ENCODE measurements around the gene LECT2.

The LECT2 gene

DNA sequence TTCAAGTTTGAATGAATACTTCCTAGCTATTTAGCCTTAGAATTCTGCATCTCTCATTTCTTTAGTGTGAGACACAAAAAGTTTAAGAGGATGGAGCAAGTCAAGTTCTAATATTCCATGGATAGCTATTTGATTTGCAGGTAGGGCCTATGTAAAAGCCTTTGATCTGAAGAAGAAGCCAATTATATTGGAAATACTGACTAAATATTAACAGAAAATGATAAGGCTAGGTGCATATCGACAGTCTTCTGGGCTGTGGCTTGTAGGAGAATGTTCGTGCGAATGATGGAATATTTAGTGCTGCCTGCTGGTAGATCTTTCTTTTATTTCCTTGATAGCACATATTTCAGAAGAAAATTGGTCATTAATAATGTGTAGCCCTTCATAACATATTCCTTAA is at the start of gene LECT2:
Gene LECT2, minus strand, starts transcription at position 85 of the 400 bp plus-strand sequence. CDS start 150 bp downstream, outside the sequence.
- DNase-seq: no peak

DNA sequence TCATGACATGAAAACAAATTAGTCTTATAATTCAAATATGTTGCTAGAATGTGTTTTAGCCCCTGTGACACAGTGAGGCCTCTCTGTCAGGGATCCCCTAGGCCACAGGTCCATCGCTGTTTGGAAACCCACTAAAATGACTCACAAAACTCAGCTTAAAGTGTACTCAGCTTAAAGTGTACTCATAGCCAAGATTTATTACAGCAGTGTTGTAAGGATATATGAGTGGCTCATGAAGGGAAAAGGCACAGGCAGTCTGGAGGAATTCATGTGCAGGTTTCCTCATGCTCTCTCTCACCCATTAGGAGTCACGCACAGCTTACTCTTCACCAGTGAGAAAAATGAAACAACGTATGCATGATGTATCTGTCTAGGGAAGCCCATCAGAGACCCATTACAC is 49.7 kb upstream of the LECT2 start:
- DNase-seq: no peak

DNA sequence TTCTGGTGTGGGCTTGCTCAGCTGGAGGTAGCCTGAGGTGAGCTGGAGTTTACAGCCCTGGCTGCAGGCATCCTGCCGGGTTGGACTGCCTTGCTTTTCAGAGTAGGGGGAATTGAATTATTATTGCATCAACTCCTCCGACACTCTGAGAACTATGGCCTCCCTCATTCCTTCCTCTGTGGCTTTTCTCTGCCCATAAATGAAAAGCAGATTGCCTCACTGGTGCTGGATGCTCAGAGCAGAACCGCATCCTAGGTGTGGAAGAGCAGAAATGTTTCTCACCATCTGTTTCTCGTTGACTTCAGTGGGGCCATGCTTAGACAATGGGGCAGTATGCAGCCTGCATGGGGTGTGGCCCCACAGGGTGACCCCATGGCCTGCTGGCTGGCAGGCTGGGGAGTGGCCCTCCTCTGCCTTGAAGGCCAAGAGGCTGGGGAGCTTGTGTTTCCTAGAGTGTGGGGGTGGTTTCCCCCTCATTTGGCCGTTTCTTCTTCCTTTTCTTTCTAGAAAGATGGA is 46.7 kb upstream of the LECT2 start:
- no peak for DNase-seq

DNA sequence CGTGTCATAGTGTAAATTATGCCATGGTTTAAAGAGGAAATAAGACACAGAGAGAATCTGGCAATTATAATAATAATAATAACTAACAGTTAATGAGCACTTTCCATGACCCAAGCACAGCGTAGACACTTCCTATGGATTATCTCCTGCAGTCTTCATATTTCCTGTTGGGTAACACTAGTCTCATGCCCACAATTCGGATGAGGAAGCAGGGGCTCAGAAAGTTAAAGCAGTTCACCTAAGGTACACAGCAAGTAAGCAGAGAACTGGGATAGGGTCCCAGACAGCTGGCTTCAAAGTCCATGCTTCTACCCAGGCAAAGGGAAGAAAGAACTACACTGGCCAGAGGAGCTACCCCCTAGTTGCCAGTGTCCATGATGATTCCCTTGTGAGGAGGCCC is 46.1 kb upstream of the LECT2 start:
- DNase-seq: no peak

DNA sequence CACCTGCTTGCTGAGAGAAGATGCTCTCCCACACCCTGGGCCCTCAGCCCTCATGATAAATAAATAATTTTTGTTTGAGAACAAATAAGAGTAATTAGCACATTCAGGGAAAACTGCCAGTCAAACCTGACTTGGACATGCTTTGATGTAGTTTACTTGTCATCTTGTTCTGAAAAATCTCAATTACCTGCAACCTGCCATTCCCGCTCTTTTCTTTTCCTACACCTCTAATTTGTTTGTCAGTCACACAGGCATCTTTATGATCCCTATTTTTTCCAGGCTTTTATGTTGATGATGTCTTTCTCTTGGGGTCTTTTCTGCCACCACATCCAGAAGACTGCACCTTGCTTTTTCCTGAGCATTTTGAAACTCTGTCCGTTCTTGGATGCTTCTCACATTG is 45.4 kb upstream of the LECT2 start:
- DNase-seq: no peak

DNA sequence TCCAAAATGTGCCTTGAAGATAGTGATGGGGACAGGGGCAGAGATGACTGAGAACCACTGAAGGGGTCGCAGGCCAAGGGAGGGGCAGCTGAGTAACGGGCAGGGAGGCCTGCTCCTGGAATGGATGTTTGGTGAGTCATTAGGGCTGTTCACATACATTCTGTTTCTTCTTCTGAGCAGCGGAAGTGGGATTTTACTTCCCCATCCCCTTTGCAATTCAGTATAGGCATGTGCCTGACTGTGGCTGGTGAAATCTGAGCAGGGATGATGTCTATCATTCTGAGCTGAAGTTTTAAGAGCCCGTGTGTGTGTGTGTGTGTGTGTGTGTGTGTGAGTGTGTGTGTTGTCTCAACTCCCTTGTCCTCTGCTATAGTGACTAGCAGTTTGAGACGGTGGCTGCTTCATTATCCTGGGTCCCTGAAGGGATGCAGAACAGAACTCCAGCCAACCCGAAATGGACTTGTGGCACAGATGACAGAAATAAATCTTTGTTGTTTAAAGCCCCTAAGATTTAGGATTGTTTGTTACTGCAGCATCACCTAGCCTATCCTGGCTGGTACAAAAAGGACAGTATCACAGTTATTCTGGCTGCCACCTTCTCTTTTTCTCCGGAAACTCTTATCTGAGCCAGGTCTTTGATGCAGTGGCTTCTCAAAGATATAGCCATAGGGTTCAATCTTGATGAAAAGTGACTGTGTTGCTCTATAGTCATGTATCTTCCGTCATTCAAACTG is 44.8 kb upstream of the LECT2 start:
- DNase-seq: no peak

DNA sequence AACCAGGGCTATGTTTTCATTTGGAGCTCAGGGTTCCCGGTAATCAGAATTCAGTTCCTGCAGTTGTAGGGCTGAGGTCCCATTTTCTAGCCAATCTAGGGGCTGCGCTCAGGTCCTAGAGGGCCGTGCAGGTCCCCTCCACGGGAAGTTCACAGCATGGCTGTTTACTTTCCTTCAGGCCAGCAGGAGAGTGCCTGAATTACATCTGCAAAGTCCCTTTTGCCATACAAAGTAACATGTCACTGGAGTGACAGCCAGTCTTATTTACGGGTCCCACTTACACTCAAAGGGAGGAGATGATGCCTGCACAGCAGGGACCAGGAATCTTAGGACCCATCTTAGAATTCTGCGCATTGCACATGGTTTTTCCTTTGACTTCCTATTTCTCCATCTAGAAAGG is 44.1 kb upstream of the LECT2 start:
- no peak for DNase-seq

DNA sequence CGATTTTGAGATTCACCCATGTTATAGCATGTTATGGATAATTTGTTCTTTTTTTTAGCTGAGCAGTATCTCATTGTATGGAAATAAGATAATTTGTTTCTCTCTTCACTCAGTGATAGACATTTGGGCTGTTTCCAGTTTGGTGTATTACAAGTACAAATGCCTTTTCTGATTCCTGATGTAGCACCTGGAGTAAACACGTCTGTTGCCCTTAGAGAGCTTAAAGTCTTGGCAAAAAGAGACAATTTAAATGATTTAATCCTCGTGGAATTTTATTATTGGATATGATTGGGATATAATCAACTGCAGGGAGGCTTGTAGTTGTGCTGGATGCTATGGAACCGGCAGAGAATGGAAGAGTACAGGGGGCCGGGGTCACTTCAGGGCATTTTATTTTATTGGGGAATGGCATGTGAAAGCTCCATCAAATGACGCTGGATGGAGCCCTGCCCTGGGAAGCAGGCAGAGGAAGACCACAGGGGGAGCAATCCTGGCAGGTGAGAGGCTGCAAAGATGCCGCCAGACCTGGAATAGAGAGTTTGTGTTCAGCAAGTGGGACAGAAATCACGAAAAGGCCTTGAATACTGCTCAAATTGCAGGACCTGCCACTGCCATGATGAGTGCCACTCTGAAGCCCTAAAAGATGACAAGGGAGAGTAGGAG is 43.0 kb upstream of the LECT2 start:
- no peak for DNase-seq

DNA sequence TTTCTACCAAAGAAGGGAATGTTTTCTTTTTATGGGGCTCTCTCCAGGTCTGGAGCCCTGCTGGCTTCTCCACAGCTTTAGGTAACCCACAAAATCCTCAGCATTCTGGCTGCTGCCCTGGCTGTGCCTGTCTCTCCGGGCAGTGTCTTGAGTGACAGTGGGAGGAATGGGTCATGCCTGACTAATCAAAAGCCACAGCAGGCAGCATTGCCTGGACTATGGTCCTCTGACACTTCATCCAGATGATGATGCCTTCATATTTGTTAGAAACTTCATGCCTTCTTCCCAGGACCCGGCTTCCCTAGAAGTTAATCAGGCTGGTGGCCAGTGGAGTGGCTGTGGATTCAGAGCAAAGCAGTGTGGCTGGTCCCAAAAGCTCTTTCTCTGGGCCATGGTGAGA is 41.8 kb upstream of the LECT2 start:
- DNase-seq: no peak

DNA sequence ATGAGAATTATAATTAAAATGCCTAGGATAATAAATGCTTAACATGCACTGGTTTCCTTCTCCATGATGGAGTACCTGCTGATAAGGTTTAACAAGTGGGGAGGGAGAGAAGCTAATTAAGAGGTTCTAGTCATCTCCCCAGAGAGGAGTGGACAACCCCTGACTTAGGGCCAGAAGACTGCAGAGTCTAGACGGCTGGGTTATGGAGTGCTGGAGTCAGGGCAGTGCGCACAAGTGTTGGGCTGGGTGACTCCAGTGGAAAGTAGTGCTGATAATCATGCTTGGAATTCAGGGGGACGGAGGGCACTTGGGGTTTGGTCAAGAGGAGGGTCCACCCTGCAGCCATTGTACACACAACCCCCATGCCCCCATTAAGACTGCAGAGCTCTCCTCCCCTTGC is 41.2 kb upstream of the LECT2 start:
- DNase-seq: no peak

DNA sequence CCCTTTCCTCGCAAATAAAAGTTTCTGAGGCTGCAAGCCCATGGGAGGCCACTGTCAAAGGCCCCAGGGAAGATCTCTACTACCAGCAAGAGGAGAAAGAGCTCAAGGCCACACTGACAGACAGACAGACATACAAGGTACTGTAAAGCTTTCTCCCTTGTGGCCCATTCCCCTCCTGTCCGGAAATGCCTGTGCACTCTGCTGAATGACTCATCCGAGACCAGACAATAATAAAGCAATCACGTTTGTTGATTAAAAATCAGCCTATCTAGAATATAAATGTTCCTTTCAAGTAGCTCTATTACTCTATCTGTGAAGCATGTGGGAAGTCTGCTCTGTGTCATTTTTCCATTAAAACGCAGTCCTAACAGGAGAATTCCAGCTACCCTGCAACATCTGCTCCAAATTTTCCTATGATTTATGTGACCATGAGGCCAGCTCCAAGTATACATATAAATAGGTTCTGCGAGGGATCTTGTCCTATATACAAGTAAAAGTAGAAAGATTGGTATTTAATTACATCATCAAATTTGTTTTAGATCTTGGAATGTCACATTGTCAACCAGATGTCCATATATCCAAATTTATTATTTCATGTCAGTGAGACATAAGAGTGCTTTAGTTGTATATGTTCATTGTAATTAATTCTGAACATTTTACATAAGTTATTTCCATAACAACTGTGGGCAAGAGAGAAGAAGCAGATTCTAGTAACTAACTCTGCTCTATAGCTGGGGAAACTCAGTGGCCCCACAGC is 39.3 kb upstream of the LECT2 start:
- no peak for DNase-seq

DNA sequence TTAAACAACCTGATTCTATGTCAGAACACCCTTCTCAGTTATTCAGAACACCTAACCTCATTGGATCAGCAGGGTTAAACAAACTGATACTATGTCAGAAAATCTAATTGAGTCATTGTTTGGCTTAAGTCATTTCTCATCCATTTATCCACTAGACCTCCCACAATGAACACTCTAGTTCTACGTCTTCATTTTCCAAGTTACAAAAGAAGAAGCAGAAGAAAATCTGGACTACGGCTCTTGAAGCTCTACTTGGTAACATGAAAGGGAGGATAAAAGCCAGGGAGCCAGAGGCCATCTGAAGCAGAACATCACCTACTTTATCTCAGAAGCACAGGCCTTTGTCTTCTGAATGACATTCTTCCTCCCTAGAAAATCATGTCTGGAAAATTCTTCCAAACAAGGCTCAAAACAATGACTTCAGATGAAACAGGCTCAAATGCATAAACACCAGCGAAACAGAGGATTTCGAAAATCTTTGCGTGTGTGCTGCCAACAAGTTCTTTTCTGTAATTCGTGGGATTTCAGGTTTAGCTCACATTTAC is 38.6 kb upstream of the LECT2 start:
- no peak for DNase-seq

DNA sequence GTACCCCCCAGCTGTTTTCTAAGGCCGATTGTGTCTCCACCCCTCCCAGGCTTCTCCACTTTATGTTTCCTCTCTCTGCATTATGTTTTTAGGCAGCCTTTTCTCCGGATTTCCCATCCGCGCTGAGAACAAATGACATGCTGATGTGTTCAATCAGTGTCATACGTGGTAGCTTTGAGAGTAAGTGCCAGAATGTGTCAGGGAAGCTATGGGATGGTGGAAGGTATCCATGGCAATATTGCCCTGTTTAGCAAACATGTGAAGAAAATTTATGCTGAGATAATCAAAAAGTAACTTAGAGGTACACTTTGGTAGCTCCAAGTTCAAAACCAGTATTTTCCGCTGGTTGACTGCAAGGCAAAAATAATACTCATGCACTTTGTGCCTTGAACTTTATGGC is 36.6 kb upstream of the LECT2 start:
- DNase-seq: no peak

DNA sequence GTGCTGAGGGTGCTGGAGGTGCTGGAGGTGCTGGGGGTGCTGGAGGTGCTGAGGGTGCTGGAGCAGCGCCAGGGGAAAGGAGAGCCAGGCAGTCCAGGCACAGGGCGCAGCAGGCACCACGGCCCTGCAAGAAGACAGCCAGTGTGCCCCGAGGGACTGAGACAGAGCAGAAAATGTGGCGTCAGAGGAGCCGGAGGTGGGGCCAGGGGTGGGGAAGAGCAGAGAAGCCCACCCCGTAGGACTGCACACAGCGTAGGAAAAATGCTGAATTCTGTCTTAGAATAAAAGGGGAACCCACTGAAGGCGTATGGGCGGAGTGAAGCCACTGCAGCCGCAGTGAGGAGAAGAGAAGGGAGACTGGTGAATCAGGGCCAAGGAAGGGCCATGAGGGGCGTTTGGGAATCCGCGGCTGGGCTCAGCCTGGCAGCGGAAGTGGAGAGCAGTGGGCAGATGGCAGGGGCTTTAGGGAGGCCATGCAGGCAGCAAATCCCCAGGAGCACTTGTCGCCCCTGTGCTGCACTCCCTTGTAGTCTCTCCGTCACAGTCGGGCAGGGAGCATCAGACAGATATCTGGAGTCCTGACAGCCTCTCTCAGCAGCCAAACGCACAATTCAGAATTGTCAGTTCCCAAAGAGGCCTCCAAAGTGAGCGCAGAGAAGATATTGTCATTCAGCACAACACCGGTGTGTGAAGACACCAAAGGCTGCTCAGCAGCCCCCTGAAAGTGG is 35.9 kb upstream of the LECT2 start:
- no peak for DNase-seq

DNA sequence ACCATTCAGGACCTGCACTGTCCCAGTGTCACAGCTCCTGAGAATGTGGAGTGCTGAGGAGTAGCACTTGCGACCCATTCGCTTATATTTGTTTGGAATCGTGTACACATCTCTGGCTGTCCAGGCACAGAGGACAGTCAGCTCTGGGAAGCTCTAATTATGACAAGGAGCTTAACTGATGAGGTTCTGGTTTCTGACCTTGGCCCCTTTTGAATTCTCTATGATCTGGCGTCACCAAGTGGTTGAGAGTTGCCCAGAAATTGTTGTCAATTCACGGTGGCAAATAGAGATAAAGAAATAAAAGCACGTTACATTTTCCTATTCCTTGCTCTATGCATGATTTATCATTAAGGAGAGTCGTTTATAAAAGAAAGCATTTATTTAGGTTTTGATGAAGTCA is 34.9 kb upstream of the LECT2 start:
- no peak for DNase-seq

DNA sequence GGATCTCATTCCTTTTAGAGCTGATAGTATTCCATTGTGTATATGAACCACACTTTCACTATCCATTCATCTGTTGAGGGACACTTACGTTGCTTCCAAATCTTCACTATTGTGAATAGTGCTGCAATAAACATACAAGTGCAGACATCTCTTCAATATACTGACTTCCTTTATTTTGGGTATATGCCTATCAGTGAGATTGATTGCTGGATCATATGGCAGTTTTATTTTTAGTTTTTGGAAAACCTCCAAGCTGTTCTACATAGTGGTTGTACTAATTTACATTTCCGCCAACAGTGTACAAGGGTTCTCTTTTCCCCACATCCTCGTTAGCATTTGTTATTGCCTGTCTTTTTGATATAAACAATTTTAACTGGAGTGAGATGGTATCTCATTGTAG is 33.8 kb upstream of the LECT2 start:
- no peak for DNase-seq

DNA sequence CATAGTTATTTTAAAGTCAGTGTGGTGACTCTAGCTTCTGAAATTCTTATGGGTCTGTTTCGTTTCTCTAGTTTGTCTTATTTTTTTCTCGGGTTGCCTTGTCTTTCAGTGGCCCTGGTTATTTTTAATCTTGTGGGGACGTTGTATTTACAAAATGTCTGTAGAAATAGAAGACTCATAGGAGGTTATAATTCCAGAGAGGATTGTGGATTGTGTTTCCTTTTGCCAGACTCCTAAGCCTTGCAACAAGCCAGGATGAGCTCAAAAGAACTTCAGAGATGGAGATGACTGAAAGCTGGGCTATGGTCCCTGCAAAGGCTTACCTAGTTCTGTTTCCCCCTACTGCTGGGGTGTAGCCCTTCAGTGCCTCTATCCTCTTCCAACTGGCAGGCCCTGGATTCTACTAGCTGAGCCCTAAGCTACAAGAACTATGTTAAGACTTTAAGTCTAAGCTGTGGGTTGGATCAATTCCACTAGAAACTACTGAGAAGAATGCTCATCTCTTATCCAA is 32.2 kb upstream of the LECT2 start:
- no peak for DNase-seq

DNA sequence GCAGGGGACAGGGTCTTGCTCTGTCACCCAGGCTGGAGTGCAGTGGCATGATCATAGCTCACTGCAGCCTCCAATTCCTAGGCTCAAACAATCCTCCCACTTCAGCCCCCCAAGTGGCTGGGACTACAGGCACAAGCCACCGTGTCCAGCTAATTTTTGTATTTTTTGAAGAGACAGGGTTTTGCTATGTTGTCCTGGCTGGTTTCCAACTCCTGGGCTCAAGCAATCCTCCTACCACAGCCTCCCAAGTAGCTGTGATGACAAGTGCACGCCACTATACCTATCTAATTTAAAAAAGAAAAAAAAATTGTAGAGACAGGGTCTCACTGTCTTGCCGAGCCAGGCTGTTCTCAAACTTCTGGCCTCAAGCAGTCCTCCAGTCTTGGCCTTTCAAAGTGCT is 31.6 kb upstream of the LECT2 start:
- no peak for DNase-seq

DNA sequence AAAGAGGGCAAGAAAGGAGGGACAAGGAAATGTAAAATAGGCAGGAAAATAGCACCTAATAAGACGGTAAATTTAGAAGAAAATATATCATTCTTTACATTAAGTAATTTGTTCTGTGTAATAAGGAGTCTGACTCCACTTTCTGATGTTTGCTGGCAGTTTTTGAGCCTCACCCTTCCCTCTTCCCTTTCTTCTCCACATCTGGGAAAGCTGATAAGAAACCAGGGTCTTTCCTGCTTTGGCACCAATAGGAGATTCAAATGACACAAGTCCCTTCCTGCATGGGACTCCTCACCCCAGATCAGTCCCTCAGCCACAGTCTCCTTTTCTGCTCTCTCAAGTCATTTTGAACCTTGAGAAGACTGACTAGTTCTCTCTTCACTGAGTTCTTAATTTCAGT is 31.2 kb upstream of the LECT2 start:
- no peak for DNase-seq

DNA sequence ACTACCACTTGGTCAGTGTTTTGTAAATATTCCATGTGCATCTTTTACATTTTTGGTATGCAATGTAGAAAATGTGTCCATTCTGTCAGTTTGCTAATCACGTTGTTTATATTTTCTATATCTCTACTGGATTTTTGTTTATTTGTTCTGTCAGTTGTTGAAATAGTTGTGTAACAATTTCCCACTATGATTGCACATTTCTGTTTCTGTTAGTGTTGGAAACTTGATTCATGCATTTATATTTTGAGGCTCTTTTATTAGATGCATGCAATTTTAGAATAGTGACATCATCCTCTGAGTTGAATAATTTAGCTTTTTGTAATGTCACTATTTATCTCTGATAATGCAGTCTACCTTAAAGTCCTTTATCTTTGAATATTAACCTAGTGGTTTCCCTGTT is 25.8 kb upstream of the LECT2 start:
- DNase-seq: no peak

DNA sequence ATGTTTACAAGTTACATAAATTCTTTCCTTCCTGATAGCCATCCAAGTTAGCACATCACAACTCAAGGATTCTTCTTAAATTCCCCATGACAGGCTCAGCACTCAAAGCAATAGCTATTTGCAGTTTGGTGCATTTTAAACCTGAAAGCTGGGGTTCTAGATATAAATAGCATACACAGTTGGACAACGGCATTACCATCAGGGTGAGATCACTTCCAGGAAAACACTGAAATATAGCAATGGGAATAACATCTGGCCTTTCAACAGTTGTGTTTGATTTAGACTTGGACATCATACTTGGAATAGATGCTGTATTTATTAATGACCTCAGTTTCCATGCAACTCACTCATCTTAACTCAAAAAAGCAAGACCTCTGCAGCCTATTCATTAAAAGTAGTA is 24.7 kb upstream of the LECT2 start:
- no peak for DNase-seq

DNA sequence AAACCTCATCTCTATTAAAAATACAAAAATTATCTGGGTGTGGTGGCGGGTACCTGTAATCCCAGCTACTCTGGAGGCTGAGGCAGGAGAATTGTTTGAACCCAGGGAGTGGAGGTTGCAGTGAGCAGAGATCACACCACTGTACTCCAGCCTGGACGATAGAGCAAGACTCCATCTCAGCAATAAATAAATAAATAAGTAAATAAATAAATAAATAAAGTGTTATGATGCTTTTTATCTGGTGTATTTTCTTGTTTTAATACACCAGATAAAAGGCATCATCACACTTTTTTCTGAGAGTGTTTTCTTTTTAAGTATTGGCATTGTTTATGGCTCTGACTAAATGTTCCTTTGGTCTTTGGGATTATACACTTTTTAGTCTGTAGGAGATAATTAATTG is 24.2 kb upstream of the LECT2 start:
- no peak for DNase-seq

DNA sequence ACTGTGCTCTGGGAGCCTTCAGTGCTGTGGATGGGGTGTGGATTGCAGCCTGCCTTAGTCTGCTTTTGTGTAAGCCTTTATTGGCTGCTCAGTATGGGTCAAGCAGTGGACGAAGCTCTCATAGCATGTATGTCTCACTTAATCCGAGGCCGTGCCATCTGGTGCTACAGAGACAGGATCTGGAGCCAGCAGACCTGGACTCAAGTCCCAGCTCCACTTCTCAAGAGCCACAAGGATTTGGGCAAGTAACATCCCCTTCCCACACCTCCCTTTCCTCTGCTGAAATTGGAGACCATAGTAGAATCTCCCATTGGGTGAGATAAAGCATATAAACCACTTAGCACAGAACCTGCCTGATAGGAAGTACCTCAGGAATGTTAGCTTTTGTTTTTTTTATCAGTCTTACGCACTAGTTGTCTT is 23.4 kb upstream of the LECT2 start:
- DNase-seq: no peak
